HL-60 (cell line): Measurements from ENCODE around the gene PRUNE1.
A peak's percentile ranks its signal among the peaks of the same experiment; 100 is the strongest.

Experiments used
- DNase-seq, 2 experiments: peaks; one replicate each; pipeline ENCODE4 v3.0.0-alpha.2; 2010 to 2020; ENCODE audit warnings: low read depth in 1 of 2, low spot score in 1 of 2
- H3K27ac ChIP-seq: fragments of 250-450 bp; sonication (Bioruptor Pico); replicated peaks from 2 replicates; pipeline ENCODE4 v1.5.1; 2020; ENCODE audit warnings: mild to moderate bottlenecking, moderate library complexity
- H3K27me3 ChIP-seq: fragments of 250-450 bp; sonication (Bioruptor Pico); 2 replicates; pipeline ENCODE4 v1.5.1; 2021; ENCODE audit warnings: mild to moderate bottlenecking, moderate library complexity; ENCODE audit not compliant: insufficient read depth, poor library complexity, severe bottlenecking
- H3K4me3 ChIP-seq: replicated peaks from 2 replicates; pipeline ENCODE4 v1.5.1; 2011; ENCODE audit warnings: mild to moderate bottlenecking, control low read depth, low read length; ENCODE audit not compliant: insufficient read depth
- CTCF ChIP-seq: IDR thresholded peaks from one replicate; pipeline ENCODE4 v1.5.1; 2011; ENCODE audit warnings: low read length, control low read depth, inconsistent platforms; ENCODE audit not compliant: insufficient read depth
- GABPA ChIP-seq: IDR thresholded peaks from 2 replicates; pipeline ENCODE4 v1.6.1; 2012; ENCODE audit warnings: low read depth
- POLR2AphosphoS5 ChIP-seq: IDR thresholded peaks from 2 replicates; pipeline ENCODE4 v1.6.1; 2012; ENCODE audit warnings: low read depth
- SPI1 ChIP-seq: IDR thresholded peaks from 2 replicates; pipeline ENCODE4 v1.6.1; 2012; ENCODE audit warnings: low read depth, mild to moderate bottlenecking, borderline replicate concordance
- TF ChIP-seq, protein P1 (sequence below): IDR thresholded peaks from 2 replicates; pipeline ENCODE4 v1.6.1; 2012; ENCODE audit warnings: low read depth; ENCODE audit not compliant: insufficient replicate concordance

Gene PRUNE1

DNA sequence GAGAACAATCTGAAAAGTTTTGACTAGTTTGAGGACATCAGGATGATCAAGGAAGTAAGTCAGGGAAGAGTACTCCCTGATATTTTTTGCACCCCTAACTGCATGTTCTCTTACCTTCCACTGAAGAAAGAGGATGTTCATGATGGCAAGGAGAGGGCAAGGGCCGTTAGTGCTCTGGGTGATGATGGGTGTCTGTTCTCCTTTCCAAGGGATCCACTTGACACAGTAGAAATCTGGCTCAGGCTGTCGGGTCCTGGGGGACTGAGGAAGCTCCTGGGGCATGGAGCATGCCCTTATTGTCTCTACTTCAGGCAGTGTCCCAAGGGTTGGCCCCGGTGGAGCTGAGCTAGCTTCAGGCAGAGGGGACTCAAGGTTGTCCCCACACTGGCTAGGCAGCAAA lies 6.2 kb upstream of the PRUNE1 start:
- H3K4me3 ChIP-seq: no peak overlapping the region
- TF ChIP-seq POLR2AphosphoS5 (no peak), SPI1 (no peak; the same call in 1 of the 2 replicates), GABPA (no peak), CTCF (no peak)
- TF ChIP-seq, protein P1, sequence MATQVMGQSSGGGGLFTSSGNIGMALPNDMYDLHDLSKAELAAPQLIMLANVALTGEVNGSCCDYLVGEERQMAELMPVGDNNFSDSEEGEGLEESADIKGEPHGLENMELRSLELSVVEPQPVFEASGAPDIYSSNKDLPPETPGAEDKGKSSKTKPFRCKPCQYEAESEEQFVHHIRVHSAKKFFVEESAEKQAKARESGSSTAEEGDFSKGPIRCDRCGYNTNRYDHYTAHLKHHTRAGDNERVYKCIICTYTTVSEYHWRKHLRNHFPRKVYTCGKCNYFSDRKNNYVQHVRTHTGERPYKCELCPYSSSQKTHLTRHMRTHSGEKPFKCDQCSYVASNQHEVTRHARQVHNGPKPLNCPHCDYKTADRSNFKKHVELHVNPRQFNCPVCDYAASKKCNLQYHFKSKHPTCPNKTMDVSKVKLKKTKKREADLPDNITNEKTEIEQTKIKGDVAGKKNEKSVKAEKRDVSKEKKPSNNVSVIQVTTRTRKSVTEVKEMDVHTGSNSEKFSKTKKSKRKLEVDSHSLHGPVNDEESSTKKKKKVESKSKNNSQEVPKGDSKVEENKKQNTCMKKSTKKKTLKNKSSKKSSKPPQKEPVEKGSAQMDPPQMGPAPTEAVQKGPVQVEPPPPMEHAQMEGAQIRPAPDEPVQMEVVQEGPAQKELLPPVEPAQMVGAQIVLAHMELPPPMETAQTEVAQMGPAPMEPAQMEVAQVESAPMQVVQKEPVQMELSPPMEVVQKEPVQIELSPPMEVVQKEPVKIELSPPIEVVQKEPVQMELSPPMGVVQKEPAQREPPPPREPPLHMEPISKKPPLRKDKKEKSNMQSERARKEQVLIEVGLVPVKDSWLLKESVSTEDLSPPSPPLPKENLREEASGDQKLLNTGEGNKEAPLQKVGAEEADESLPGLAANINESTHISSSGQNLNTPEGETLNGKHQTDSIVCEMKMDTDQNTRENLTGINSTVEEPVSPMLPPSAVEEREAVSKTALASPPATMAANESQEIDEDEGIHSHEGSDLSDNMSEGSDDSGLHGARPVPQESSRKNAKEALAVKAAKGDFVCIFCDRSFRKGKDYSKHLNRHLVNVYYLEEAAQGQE: no peak
- peak overlapping the region; percentile 50 for H3K27ac ChIP-seq
- DNase-seq: peak in 1 of 2 experiments; percentile 64
- H3K27me3 ChIP-seq: no peaks in the 10 kb centered on the region

DNA sequence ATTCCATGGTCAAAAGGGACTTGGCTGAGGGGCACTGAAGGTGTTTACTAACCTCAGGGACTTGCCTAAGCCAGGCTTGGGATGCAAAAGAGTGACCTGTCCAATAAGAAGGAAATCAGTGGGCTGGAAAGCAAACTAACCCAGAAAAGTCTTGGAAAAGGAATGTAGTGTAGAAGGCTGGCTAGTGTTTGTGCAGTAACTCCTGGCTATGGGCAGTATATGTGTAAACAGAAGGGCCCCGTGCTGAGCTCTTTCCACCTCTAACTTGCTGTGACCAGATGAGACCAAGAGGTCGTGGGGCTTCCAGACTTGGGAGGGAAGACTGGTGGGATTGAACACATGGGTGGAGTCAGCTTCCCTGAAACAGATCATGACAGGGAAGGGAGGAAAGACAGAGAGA lies 5.6 kb upstream of the PRUNE1 start:
- Histone ChIP-seq H3K27me3 (no peaks in the 10 kb centered on the region), H3K27ac (peak overlapping the region; percentile 50), H3K4me3 (no peak overlapping the region)
- no peak for DNase-seq
- no peak for TF ChIP-seq CTCF
- TF ChIP-seq SPI1: no peak
- TF ChIP-seq GABPA: no peak
- TF ChIP-seq, protein P1: no peak
- no peak for TF ChIP-seq POLR2AphosphoS5

DNA sequence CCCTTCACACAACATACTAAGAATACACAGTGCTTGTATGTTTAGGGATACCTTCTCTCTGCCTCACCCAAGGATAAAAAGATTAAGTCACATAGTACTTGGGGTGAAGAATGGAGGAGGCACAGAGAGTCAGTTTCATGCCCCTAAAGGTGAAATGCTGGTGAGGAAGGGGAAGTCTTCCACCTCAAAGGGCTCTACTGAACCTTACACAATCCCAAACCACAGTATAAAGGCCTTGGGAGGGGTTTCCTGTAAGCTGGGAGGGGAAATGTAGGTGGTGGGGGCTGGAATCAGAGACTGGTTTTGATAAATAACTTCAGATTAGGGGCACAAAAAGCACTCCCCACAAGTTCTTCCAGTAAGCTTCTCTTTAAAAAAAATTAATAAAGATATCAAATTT lies 5.1 kb upstream of the PRUNE1 start:
- peak; percentile 60 to 79 for DNase-seq
- Histone ChIP-seq H3K4me3 (no peak overlapping the region), H3K27me3 (no peaks in the 10 kb centered on the region), H3K27ac (peak overlapping the region; percentile 50)
- peak; percentile 62 for TF ChIP-seq POLR2AphosphoS5
- TF ChIP-seq, protein P1: no peak
- peak; percentile 88 for TF ChIP-seq SPI1
- TF ChIP-seq GABPA: no peak
- no peak for TF ChIP-seq CTCF
